Measurements from ENCODE around the gene STK11IP.

DNA sequence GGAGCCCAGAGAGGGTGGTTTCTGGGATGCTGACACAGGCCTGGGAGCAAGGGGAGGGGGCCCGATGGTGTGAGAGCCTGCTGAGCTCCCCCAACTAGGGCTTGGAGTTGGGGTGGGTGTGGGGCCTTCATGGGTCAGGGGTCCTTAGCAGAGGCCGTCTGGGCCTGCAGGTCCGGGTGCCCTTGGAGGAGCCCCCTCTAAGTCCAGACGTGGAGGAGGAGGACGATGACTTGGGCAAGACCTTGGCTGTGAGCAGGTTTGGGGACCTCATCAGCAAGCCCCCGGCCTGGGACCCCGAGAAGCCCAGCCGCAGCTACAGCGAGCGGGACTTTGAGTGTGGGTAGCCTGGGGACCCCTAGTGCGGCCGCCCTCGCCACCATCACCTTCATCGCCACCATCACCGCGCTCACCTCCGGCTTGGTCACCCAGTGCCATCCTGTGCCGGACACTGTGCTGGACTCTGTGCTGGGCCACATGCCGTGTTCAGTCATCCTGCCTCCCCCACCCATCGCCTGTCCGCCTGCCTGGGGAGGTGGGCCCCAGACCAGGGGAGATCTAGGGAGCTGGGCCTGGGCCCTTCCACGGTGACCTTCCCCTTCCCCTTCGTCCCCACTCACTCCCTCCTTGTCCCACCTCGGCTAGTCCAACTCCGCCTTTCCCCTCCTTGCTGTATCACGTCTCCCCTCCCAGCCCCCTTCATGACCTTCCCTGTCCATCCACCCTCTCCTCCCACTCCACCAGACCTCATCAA, 30.8 kb downstream of the STK11IP start:
- TF ChIP-seq, protein P1, sequence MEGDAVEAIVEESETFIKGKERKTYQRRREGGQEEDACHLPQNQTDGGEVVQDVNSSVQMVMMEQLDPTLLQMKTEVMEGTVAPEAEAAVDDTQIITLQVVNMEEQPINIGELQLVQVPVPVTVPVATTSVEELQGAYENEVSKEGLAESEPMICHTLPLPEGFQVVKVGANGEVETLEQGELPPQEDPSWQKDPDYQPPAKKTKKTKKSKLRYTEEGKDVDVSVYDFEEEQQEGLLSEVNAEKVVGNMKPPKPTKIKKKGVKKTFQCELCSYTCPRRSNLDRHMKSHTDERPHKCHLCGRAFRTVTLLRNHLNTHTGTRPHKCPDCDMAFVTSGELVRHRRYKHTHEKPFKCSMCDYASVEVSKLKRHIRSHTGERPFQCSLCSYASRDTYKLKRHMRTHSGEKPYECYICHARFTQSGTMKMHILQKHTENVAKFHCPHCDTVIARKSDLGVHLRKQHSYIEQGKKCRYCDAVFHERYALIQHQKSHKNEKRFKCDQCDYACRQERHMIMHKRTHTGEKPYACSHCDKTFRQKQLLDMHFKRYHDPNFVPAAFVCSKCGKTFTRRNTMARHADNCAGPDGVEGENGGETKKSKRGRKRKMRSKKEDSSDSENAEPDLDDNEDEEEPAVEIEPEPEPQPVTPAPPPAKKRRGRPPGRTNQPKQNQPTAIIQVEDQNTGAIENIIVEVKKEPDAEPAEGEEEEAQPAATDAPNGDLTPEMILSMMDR (conservative IDR thresholded peaks at IDR 0.05; ENCODE audit: low read depth, low read length): no peak
- no peak for TF ChIP-seq EZH2 (IDR thresholded peaks at IDR 0.05; ENCODE audit: borderline replicate concordance, low read depth, low read length, poor library complexity, severe bottlenecking)
